HG02885 (cell line): ENCODE data around the gene CAPN8.

Experiments
- ATAC-seq: cut with Tn5 transposase; IDR thresholded peaks from one replicate; pipeline ENCODE4 v1.9.1; 2021; ENCODE audit warnings: mild to moderate bottlenecking; ENCODE audit not compliant: unreplicated experiment, poor library complexity

Gene CAPN8

DNA sequence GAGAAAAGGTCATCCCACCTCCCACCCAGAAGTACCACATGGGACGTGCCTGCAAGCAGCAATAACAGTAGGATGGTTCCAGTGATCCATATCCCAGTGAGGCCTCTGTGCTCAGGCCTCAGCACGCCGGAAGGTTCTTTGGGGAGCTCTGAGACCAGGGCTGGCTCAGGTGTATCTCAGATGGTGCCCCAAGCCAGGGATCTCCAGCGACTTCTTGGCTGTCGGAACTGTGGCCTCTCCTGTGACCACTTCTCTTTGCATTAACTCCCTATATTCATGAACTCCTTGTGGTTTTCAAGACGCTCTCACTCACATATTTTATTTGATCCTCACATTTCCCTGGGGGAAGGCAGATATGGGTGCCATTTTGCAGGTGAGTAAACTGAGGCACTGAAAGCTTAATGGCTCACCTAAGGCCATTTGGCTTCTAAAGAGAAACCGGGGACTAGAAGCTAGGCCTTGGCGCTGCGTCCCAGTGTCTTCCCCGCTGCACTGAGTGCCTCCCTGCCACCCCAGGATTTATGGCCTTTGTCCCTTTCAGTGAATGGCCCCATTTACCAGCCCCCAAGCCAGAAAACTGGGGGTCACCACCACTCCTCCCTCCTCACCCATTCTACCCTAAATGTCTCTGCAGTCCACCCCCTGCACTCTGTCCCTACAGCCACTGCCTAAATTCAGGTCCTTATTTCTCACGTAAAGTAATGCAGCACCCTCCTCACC lies 170.4 kb downstream of the CAPN8 start:
- ATAC-seq = no peak

DNA sequence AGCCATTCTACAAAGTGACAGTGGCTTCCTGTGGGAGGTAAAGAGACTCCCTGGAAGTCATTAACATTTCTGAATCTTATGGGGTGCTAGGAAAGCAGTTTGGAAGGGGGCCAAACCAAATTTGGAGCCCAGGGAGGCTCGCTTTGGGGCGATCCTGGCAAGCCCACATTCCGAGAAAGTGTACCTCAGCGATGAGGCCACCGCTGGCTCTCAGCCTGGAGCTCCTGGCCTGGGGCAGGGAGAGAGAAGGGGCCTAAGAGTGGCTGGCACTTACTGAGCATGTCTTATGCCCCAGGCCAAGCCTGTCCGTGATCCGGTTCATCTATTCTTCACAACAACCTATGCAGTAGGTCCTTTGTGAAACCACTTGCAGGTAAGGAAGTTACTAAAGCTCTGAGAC lies 173.5 kb downstream of the CAPN8 start:
- no peak for ATAC-seq
